Right lobe of liver (tissue), 6 donors: Measurements from ENCODE around the gene WNT1. TPM values are rescaled to one million over a fixed set of nuclear protein-coding genes. Genes with fewer than 3 reads are reported as not detected.
A peak's percentile ranks its signal among the peaks of the same experiment; 100 is the strongest.

Source experiments
- ATAC-seq, 4 donors: fragments of 200-7000 bp; cut with Tn5 transposase; one replicate each; pipeline ENCODE4 v1.9.1; 2020; ENCODE audit warnings: mild to moderate bottlenecking in 4 of 4, moderate library complexity in 4 of 4
- DNase-seq, 3 donors: peaks; one replicate each; pipeline ENCODE4 v3.0.0-alpha.2; 2020
- H3K27ac ChIP-seq, 3 donors: fragments of 200-600 bp; one replicate each; pipeline ENCODE4 v1.8.0; 2022
- H3K27me3 ChIP-seq, 2 donors: fragments of 200-600 bp; one replicate each; pipeline ENCODE4 v1.8.0; 2022
- H3K36me3 ChIP-seq, 4 donors: fragments of 200-600 bp; sonication (generic) in 1 of 4; one replicate each; pipeline versions ENCODE4 v1.5.1 to v1.8.0; 2017 to 2022; ENCODE audit warnings: control low read depth in 1 of 4
- H3K4me1 ChIP-seq, 4 donors: fragments of 200-600 bp; sonication (generic) in 1 of 4; one replicate each; pipeline versions ENCODE4 v1.5.1 to v1.8.0; 2017 to 2022; ENCODE audit warnings: control low read depth in 1 of 4
- H3K4me3 ChIP-seq, 3 donors: fragments of 200-600 bp; one replicate each; pipeline ENCODE4 v1.8.0; 2022
- H3K9me3 ChIP-seq, 4 donors: fragments of 200-600 bp; sonication (generic) in 1 of 4; one replicate each; pipeline versions ENCODE4 v1.5.1 to v1.8.0; 2017 to 2022; ENCODE audit warnings: control low read depth in 1 of 4
- POLR2A ChIP-seq: fragments of 450-650 bp; IDR thresholded peaks from one replicate; pipeline ENCODE4 v1.6.1; 2017; ENCODE audit warnings: antibody characterized with exemption, mild to moderate bottlenecking
- whole genome bisulfite sequencing: methylation state at CpG from one replicate; pipeline ENCODE4 v1.1.6; 2018; ENCODE audit warnings: low coverage, low lambda C conversion rate; ENCODE audit not compliant: insufficient coverage; ENCODE audit errors: missing lambda C conversion rate; 5-methylcytosine and 5-hydroxymethylcytosine counted together
- intact Hi-C, 2 donors: fragments of 100-400 bp; cut with DNase I; formaldehyde crosslinking; loops; one replicate each; pipeline versions ENCODE4 v1.11.2 to v1.14.1; 2022
- total RNA-seq, 6 experiments: library from RNA; depleted of rRNA in 2 of 6; stranded (reverse); fragments of >200 nt in 2 of 6; fragmentation: NEBNext Ultra II Directional in 3 of 6; extraction: Animal tissue kit (Norgen Biotek cat#: 25700) in 3 of 6; gene quantifications; one replicate each; pipeline versions ENCODE4 v1.1.0 to v1.2.4, GENCODE V29; 2016 to 2023
- TF ChIP-seq, protein P1 (sequence below), 4 donors: fragments of 200-600 bp in 3 of 4; fragments of 450-650 bp in 1 of 4; IDR thresholded peaks; one replicate each; pipeline versions ENCODE4 v1.5.1 to v1.8.0; 2016 to 2022; ENCODE audit warnings: antibody characterized with exemption in 4 of 4, mild to moderate bottlenecking in 2 of 4
- donor health status: DM: no; HTN: yes; CAD: no.
- donor health status: DM: no; HTN: no; CAD: no.
- donor health status: DM: no; HTN: no; CAD: no.
- donor health status: DM: no; HTN: yes; CAD: no.
- donor health status: DM: no; HTN: yes; CAD: no.

Gene WNT1
- total RNA-seq, 6 experiments from 2014 or later, result not detected

DNA sequence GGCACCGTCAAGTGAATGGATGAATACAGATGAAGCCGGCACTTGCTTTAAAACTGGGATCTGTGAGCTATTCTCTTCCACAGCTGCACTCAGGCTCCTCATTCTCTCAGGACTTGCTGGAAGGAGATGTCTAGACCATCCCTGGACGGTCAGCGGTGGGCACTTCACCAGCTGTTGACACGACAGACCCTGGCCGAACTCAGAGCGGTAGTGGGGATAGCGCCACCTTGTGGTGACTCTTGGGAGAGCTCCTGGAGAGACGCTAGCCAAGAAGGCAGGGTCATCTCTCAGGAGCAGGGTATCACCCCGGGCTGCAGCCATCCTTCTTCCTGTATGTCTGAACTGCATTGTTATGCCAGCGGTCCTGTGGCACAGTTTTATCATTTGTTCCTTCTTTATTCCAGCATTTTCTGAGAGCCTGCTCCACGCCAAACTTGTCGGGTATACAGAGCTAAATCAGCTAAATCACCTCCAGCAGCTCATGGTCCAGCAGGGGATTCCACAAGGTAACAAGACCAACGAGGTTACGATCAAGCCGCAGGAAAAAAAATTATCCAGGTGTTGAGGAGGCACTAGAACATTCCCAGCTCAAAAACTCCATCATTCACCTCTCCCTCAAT lies 10.0 kb downstream of the WNT1 start:
- H3K4me3 ChIP-seq, result no peak overlapping the region
- DNase-seq, result peak in 1 of 3 donors; percentile 65
- intact Hi-C loops, result no loop called here
- no peaks in the 10 kb centered on the region for H3K9me3 ChIP-seq
- TF ChIP-seq POLR2A, result no peak
- TF ChIP-seq, protein P1, sequence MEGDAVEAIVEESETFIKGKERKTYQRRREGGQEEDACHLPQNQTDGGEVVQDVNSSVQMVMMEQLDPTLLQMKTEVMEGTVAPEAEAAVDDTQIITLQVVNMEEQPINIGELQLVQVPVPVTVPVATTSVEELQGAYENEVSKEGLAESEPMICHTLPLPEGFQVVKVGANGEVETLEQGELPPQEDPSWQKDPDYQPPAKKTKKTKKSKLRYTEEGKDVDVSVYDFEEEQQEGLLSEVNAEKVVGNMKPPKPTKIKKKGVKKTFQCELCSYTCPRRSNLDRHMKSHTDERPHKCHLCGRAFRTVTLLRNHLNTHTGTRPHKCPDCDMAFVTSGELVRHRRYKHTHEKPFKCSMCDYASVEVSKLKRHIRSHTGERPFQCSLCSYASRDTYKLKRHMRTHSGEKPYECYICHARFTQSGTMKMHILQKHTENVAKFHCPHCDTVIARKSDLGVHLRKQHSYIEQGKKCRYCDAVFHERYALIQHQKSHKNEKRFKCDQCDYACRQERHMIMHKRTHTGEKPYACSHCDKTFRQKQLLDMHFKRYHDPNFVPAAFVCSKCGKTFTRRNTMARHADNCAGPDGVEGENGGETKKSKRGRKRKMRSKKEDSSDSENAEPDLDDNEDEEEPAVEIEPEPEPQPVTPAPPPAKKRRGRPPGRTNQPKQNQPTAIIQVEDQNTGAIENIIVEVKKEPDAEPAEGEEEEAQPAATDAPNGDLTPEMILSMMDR (IDR thresholded peaks at IDR 0.05), result peak; percentile 55 to 91 (median 86)
- no peaks in the 10 kb centered on the region for H3K36me3 ChIP-seq
- no peak overlapping the region for H3K27ac ChIP-seq
- WGBS, result 24% methylated on average over 9 of the region's 16 CpGs
- no peaks in the 10 kb centered on the region for H3K27me3 ChIP-seq
- H3K4me1 ChIP-seq, result no peaks in the 10 kb centered on the region
- peak; percentile 78 to 88 (median 86) for ATAC-seq

DNA sequence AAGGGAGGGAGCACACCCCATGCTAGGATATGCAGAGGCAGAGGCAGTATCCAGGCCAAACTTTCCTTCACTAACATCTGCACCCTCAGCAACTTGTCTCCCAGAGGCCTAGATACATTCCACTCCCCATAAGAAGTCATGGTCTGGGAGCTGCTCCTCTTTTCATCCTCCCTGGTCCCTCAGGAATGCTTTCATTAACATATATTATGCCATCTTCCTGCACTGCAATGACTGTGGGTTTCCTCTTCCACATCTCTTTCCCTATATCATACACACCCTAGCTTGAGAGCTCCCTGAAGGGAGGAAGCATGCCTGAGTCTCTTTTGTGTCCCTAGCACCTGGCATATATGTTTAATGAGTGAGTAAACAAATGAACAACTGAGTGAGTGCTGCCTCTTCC lies 12.4 kb downstream of the WNT1 start:
- Histone ChIP-seq H3K27ac (no peak overlapping the region), H3K27me3 (no peaks in the 10 kb centered on the region), H3K4me1 (peaks cover 0 to 10% (median 0%) of the 10 kb centered on the region in 4 donors), H3K9me3 (no peaks in the 10 kb centered on the region), H3K4me3 (no peak overlapping the region), H3K36me3 (no peaks in the 10 kb centered on the region)
- TF ChIP-seq, protein P1 (IDR thresholded peaks at IDR 0.05), result no peak
- no peak for TF ChIP-seq POLR2A
- no peak for DNase-seq
- no peak for ATAC-seq
- intact Hi-C loops, result no loop called here

DNA sequence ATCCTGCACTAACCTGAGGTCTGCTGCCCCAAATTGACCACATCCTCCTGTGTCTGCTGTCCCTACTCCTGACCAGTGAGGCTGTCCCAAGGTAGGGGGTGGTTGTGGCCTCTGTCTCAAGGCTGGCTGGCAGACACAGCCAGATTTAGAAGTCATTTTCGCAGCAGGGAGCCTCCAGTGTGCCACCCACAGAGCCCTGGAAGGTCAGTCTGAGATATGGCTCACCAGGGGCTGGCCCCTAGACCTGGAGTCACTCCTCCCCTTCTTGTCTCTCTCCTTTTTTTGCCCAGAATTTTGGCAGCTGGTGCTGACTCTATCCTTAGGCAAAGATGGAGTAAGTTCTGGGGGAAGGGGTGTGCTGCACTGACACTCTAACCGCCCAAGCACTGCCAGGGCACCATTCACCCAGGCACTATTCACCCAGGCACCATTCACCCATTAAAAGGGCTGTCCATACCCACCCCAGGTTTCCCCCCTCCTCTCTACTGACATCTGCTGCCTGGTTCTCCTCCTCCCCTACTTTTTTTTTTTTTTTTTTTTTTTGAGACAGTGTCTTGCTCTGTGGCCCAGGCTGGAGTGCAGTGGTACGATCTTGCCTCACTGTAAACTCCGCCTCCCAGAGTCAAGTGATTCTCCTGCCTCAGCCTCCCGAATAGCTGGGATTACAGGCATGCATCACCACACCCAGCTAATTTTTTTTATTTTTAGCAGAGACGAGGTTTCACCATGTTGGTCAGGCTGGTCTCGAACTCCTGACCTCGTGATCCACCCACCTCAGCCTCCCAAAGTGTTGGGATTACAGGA lies 13.3 kb downstream of the WNT1 start:
- H3K27me3 ChIP-seq, result peaks cover 0 to 3% of the 10 kb centered on the region in 2 donors
- ATAC-seq (no peak), DNase-seq (no peak)
- no peak overlapping the region for H3K4me3 ChIP-seq
- no peak for TF ChIP-seq POLR2A
- TF ChIP-seq, protein P1 (IDR thresholded peaks at IDR 0.05), result no peak
- 39% methylated on average over 5 of the region's 8 CpGs for WGBS
- H3K4me1 ChIP-seq, result peaks cover 0 to 10% (median 0%) of the 10 kb centered on the region in 4 donors
- intact Hi-C loops, result no loop called here
- H3K27ac ChIP-seq, result no peak overlapping the region
- no peaks in the 10 kb centered on the region for H3K36me3 ChIP-seq
- no peaks in the 10 kb centered on the region for H3K9me3 ChIP-seq

DNA sequence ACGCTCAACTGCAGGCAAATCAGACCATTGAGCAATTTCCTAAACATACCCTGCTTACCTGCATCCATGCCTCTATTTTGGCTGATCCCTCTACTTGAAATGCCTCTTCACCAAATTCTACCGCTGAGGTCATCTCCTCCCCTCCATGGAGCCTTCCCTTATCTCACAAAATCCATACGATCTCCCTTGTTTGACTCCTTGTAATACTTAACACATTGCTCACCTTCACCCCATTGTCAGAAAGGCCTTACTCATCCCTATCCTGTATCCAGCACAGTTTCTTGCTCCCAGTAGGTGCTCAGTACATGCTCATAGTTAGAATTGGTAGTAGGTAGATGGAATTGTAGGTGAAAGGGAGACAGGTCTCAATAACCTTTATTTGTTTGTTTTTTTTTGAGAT lies 15.7 kb downstream of the WNT1 start:
- no peaks in the 10 kb centered on the region for H3K36me3 ChIP-seq
- ATAC-seq (no peak), DNase-seq (no peak)
- TF ChIP-seq POLR2A, result no peak
- TF ChIP-seq, protein P1 (IDR thresholded peaks at IDR 0.05), result no peak
- H3K4me1 ChIP-seq, result peaks cover 0 to 27% (median 4%) of the 10 kb centered on the region in 4 donors
- 74% methylated on average over 3 of the region's 3 CpGs for WGBS
- peaks cover 0 to 3% of the 10 kb centered on the region in 2 donors for H3K27me3 ChIP-seq
- no peak overlapping the region for H3K4me3 ChIP-seq
- H3K27ac ChIP-seq, result no peak overlapping the region
- no peaks in the 10 kb centered on the region for H3K9me3 ChIP-seq
- intact Hi-C loops, result no loop called here
